Hepatocyte (in vitro differentiated cells): Measurements from ENCODE around the gene DLEC1. TPM values are rescaled to one million over a fixed set of nuclear protein-coding genes. Genes with fewer than 3 reads are reported as not detected.

ENCODE experiments used
- DNase-seq: peaks from one replicate; pipeline ENCODE4 v3.0.0-alpha.2; 2016; ENCODE audit warnings: low spot score
- H2AFZ ChIP-seq: fragments of 200-600 bp; sonication (generic); 2 replicates; pipeline ENCODE4 v1.6.0; 2016; ENCODE audit warnings: antibody characterized with exemption, mild to moderate bottlenecking
- H3K27ac ChIP-seq: fragments of 200-600 bp; sonication (generic); 2 replicates; pipeline ENCODE4 v1.5.1; 2016; ENCODE audit warnings: mild to moderate bottlenecking
- H3K27me3 ChIP-seq: fragments of 200-600 bp; sonication (generic); 2 replicates; pipeline ENCODE4 v1.6.1; 2016
- H3K36me3 ChIP-seq: fragments of 200-600 bp; sonication (generic); replicated peaks from 2 replicates; pipeline ENCODE4 v1.5.1; 2016; ENCODE audit warnings: low read depth; ENCODE audit not compliant: insufficient read depth
- H3K4me1 ChIP-seq: fragments of 200-600 bp; sonication (generic); 2 replicates; pipeline ENCODE4 v1.5.1; 2016; ENCODE audit warnings: mild to moderate bottlenecking, moderate library complexity; ENCODE audit not compliant: insufficient read depth
- H3K4me2 ChIP-seq: fragments of 200-600 bp; sonication (generic); 2 replicates; pipeline ENCODE4 v1.6.0; 2016
- H3K4me3 ChIP-seq: fragments of 200-600 bp; sonication (generic); 2 replicates; pipeline ENCODE4 v1.5.1; 2016; ENCODE audit warnings: mild to moderate bottlenecking
- H3K79me2 ChIP-seq: fragments of 200-600 bp; sonication (generic); 2 replicates; pipeline ENCODE4 v1.6.0; 2017; ENCODE audit warnings: mild to moderate bottlenecking
- H3K9me2 ChIP-seq: fragments of 200-600 bp; sonication (generic); replicated peaks from 2 replicates; pipeline ENCODE4 v1.6.0; 2017; ENCODE audit warnings: mild to moderate bottlenecking; ENCODE audit not compliant: insufficient read depth
- H3K9me3 ChIP-seq: fragments of 200-600 bp; sonication (generic); 2 replicates; pipeline ENCODE4 v1.5.1; 2016; ENCODE audit warnings: low read depth, mild to moderate bottlenecking
- H4K20me1 ChIP-seq: fragments of 200-600 bp; sonication (generic); 2 replicates; pipeline ENCODE4 v1.6.0; 2016; ENCODE audit warnings: mild to moderate bottlenecking; ENCODE audit not compliant: insufficient read depth, poor library complexity, severe bottlenecking
- CTCF ChIP-seq: fragments of 200-600 bp; sonication (generic); IDR thresholded peaks from 2 replicates; pipeline ENCODE4 v1.5.1; 2016; ENCODE audit warnings: antibody characterized with exemption, mild to moderate bottlenecking; ENCODE audit not compliant: poor library complexity
- EZH2 ChIP-seq: fragments of 200-600 bp; sonication (generic); IDR thresholded peaks from 2 replicates; pipeline ENCODE4 v1.6.1; 2016; ENCODE audit warnings: antibody characterized with exemption, mild to moderate bottlenecking, borderline replicate concordance
- EZH2phosphoT487 ChIP-seq: fragments of 200-600 bp; sonication (generic); IDR thresholded peaks from one replicate; pipeline ENCODE4 v1.6.1; 2018; ENCODE audit warnings: antibody characterized with exemption, mild to moderate bottlenecking, low read depth, moderate library complexity; ENCODE audit not compliant: unreplicated experiment, severe bottlenecking
- WGBS: methylation state at CpG from one replicate; pipeline ENCODE4 v1.1.6; 2016; ENCODE audit warnings: low lambda C conversion rate; ENCODE audit errors: missing lambda C conversion rate; 5-methylcytosine and 5-hydroxymethylcytosine counted together
- polyA plus RNA-seq: library from polyadenylated mRNA; unstranded; fragments of >200 nt; fragmentation: Nextera tagmentation; extraction: Ambion mirVana; gene quantifications from 2 replicates; pipeline ENCODE4 v1.2.1, GENCODE V29; 2016
- total RNA-seq: library from RNA; depleted of rRNA; stranded (reverse); fragments of >200 nt; gene quantifications from 2 replicates; pipeline ENCODE4 v1.2.3, GENCODE V29; 2014

The DLEC1 gene
- total and polyA plus RNA-seq, 2 experiments from 2014 or later = 0.23 to 1.5 TPM

DNA sequence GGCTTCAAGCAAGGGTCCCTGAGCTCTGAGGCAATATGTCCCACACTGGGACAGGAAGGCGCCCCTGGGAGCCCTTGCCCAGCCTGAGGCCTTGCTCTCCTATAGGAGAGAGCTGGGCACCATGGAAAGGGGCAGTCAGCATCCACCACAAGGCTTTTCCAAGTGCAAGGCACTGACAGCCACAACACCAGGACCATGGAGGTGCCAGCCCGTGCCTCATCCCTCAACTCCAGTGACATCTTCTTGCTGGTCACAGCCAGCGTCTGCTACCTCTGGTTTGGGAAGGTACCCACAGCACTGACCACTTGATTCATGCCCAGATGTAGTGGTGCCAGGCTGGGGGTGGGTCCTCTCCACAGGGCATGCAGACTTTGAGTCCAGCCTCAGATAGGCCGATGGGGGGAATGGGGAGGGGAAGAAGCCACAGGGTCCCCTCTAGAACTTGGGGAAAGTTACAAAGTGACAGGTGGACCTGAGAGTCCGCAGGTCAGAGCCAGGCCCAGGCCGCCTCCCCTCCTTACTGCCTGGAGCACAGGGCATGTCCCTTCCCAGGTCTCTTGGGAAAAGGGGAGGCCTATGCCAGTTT is 36.6 kb upstream of the DLEC1 start:
- no peaks in the 10 kb centered on the region for H3K79me2 ChIP-seq
- no peak overlapping the region for H3K4me3 ChIP-seq
- H3K9me3 ChIP-seq = no peaks in the 10 kb centered on the region
- H3K27me3 ChIP-seq = no peaks in the 10 kb centered on the region
- 98% methylated on average over 6 of the region's 6 CpGs for WGBS
- H3K27ac ChIP-seq = peak overlapping the region; percentile 98
- H3K9me2 ChIP-seq = no peaks in the 10 kb centered on the region
- H3K4me1 ChIP-seq = peaks cover 39% of the 10 kb centered on the region
- DNase-seq = no peak
- no peaks in the 10 kb centered on the region for H3K36me3 ChIP-seq
- no peak overlapping the region for H3K4me2 ChIP-seq
- TF ChIP-seq EZH2phosphoT487 (no peak), EZH2 (no peak), CTCF (no peak)
- H4K20me1 ChIP-seq = no peaks in the 10 kb centered on the region
- H2AFZ ChIP-seq = no peak overlapping the region

- no peaks in the 10 kb centered on the region for H3K9me3 ChIP-seq
- no peaks in the 10 kb centered on the region for H3K36me3 ChIP-seq
- no peaks in the 10 kb centered on the region for H4K20me1 ChIP-seq
- 92% methylated on average over 9 of the region's 9 CpGs for WGBS
- no peak overlapping the region for H3K4me3 ChIP-seq
- H3K9me2 ChIP-seq = no peaks in the 10 kb centered on the region
- no peaks in the 10 kb centered on the region for H3K79me2 ChIP-seq
- TF ChIP-seq EZH2phosphoT487 = no peak
- TF ChIP-seq EZH2 = no peak
- TF ChIP-seq CTCF = no peak
- DNase-seq = no peak
- H3K27ac ChIP-seq = peak overlapping the region; percentile 98
- no peaks in the 10 kb centered on the region for H3K27me3 ChIP-seq
- H3K4me1 ChIP-seq = peaks cover 36% of the 10 kb centered on the region
- no peak overlapping the region for H2AFZ ChIP-seq
- H3K4me2 ChIP-seq = no peak overlapping the region
Measured at GRCh38 chr3:38002940-38003339, 36.1 kb upstream of the DLEC1 start.

DNA sequence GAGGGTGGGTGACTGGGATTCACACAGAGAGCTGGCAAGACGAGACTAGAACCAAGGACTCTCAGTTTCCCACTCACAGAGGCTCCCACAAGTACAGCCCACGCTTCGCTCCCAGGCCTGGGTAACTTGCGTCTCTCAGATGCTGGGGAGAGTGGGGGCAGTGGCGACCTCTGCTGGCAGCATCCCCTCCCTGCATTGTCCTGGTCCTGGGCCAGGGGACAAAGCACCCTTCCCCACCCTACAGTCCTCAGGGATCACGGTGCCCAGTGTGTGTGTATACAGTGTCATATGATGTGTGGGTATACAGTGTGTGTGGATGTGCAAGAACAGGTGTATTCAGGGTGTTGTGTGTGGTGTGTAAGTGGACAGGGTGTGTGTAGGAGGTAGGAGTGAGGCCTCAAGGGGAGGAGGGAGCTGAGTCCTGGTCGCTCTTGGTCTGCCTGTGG is 35.6 kb upstream of the DLEC1 start:
- TF ChIP-seq EZH2 (no peak), CTCF (peak; percentile 81), EZH2phosphoT487 (no peak)
- Histone ChIP-seq H4K20me1 (no peaks in the 10 kb centered on the region), H3K9me2 (no peaks in the 10 kb centered on the region), H3K4me2 (no peak overlapping the region), H2AFZ (no peak overlapping the region), H3K27ac (peak overlapping the region; percentile 98), H3K79me2 (no peaks in the 10 kb centered on the region), H3K4me1 (peaks cover 32% of the 10 kb centered on the region), H3K4me3 (no peak overlapping the region), H3K27me3 (no peaks in the 10 kb centered on the region), H3K9me3 (no peaks in the 10 kb centered on the region), H3K36me3 (no peaks in the 10 kb centered on the region)
- DNase-seq = peak; percentile 80
- 52% methylated on average over 7 of the region's 7 CpGs for WGBS
